Measurements from ENCODE around the gene RAMAC. TPM values are rescaled to one million over a fixed set of nuclear protein-coding genes. Genes with fewer than 3 reads are reported as not detected.
"Not testable (repeated sequence)": the region's sequence is repeated elsewhere in the genome, so short reads cannot be mapped to it uniquely, and the experiment has no call there.

Gene RAMAC
- total RNA-seq, 1 donor from 2014 or later = 23.6 TPM

DNA sequence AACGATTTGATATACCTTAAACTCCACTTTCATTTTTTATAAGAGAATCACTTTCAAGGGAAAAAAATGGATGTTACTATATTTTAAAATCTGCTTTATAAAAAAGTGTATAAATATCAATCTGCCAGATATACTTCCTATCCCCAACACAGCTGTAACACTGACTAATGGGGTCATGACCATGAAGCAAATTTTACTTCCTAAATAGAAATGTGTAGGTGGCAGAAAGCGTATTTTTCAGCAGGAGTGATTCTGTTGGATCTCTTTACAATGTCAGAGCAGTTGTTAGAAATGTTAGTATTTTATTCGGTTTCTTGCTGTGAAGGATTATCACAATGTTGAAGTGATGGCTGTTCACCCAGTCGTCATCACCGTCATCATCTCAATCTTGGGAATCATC lies 30.9 kb downstream of the RAMAC start:
- Mint-ChIP-seq H3K36me3 (ENCODE audit: low read depth, unreplicated experiment) (no peaks in the 10 kb centered on the region), H3K9me3 (ENCODE audit: unreplicated experiment) (no peaks in the 10 kb centered on the region), H3K27me3 (ENCODE audit: unreplicated experiment) (peaks cover 6% of the 10 kb centered on the region), H3K4me1 (ENCODE audit: unreplicated experiment) (peaks cover 21% of the 10 kb centered on the region), H3K4me3 (ENCODE audit: unreplicated experiment) (no peak overlapping the region), H3K27ac (ENCODE audit: unreplicated experiment) (no peak overlapping the region)
- DNase-seq (ENCODE audit: low spot score) = no peak
- TF ChIP-seq, protein P1, sequence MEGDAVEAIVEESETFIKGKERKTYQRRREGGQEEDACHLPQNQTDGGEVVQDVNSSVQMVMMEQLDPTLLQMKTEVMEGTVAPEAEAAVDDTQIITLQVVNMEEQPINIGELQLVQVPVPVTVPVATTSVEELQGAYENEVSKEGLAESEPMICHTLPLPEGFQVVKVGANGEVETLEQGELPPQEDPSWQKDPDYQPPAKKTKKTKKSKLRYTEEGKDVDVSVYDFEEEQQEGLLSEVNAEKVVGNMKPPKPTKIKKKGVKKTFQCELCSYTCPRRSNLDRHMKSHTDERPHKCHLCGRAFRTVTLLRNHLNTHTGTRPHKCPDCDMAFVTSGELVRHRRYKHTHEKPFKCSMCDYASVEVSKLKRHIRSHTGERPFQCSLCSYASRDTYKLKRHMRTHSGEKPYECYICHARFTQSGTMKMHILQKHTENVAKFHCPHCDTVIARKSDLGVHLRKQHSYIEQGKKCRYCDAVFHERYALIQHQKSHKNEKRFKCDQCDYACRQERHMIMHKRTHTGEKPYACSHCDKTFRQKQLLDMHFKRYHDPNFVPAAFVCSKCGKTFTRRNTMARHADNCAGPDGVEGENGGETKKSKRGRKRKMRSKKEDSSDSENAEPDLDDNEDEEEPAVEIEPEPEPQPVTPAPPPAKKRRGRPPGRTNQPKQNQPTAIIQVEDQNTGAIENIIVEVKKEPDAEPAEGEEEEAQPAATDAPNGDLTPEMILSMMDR (IDR thresholded peaks at IDR 0.05; ENCODE audit: unreplicated experiment) = no peak

DNA sequence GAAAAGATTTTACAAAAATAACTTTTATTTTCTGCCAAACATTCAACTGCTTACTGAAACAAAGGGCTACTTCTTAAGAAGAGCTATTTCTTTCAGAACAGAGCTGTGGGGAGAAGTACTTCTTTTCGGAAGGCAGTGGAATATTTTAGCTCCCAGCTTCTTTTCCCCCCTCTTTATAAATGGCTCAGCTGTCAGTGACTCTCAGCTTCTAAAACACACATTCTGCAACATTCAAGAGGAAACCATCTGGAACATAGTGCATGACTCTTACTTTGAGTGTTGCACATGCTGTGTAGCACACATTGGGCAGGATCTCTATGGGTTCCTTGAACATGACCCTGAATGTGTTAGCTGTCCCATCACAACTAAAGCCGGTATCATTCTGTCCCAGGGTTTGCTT lies 32.4 kb downstream of the RAMAC start:
- no peak overlapping the region for H3K27ac Mint-ChIP-seq (ENCODE audit: unreplicated experiment)

DNA sequence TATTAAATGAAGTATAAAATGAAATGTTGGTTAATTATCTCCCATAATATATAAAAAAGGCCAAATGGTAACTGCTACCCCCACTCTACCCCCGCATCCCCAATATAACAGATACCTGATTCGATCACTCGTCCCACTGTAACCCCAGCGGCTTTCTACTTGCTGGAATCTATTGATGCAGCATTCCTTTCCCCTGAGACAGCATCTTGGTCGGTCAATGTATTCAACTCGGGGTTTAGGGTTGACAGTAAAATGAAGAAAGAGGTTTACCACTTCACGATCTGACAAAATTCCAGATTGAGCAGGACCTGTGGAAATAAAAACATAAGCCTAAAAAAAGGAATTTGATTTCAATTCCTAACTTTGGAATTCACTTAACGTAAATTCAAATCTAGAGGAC lies 44.0 kb downstream of the RAMAC start:
- Mint-ChIP-seq H3K4me1 (ENCODE audit: unreplicated experiment) (no peaks in the 10 kb centered on the region), H3K27ac (ENCODE audit: unreplicated experiment) (no peak overlapping the region), H3K9me3 (ENCODE audit: unreplicated experiment) (no peaks in the 10 kb centered on the region), H3K4me3 (ENCODE audit: unreplicated experiment) (no peak overlapping the region), H3K36me3 (ENCODE audit: low read depth, unreplicated experiment) (peaks cover 22% of the 10 kb centered on the region), H3K27me3 (ENCODE audit: unreplicated experiment) (no peaks in the 10 kb centered on the region)
- TF ChIP-seq, protein P1 (IDR thresholded peaks at IDR 0.05; ENCODE audit: unreplicated experiment) = no peak
- DNase-seq (ENCODE audit: low spot score) = no peak

More for the DNA sequence above, 32.4 kb downstream of the RAMAC start:
- Mint-ChIP-seq H3K4me1 (ENCODE audit: unreplicated experiment) (peaks cover 10% of the 10 kb centered on the region), H3K27me3 (ENCODE audit: unreplicated experiment) (no peaks in the 10 kb centered on the region), H3K9me3 (ENCODE audit: unreplicated experiment) (no peaks in the 10 kb centered on the region), H3K36me3 (ENCODE audit: low read depth, unreplicated experiment) (no peaks in the 10 kb centered on the region), H3K4me3 (ENCODE audit: unreplicated experiment) (no peak overlapping the region)
- no peak for DNase-seq (ENCODE audit: low spot score)
- TF ChIP-seq, protein P1 (IDR thresholded peaks at IDR 0.05; ENCODE audit: unreplicated experiment) = no peak

DNA sequence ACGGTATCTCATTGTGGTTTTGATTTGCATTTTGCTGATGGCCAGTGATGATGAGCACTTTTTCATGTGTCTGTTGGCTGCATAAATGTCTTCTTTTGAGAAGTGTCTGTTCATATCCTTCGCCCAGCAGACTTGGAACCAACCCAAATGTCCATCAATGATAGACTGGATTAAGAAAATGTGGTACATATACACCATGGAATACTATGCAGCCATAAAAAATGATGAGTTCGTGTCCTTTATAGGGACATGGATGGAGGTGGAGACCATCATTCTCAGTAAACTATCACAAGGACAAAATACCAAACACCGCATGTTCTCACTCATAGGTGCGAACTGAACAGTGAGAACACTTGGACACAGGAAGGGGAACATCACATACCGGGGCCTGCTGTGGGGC lies 45.2 kb downstream of the RAMAC start:
- H3K4me1 Mint-ChIP-seq (ENCODE audit: unreplicated experiment); DNase-seq (ENCODE audit: low spot score); H3K27ac Mint-ChIP-seq (ENCODE audit: unreplicated experiment); H3K27me3 Mint-ChIP-seq (ENCODE audit: unreplicated experiment); H3K4me3 Mint-ChIP-seq (ENCODE audit: unreplicated experiment); H3K9me3 Mint-ChIP-seq (ENCODE audit: unreplicated experiment): not testable (repeated sequence)
- peaks cover 22% of the 10 kb centered on the region for H3K36me3 Mint-ChIP-seq (ENCODE audit: low read depth, unreplicated experiment)

DNA sequence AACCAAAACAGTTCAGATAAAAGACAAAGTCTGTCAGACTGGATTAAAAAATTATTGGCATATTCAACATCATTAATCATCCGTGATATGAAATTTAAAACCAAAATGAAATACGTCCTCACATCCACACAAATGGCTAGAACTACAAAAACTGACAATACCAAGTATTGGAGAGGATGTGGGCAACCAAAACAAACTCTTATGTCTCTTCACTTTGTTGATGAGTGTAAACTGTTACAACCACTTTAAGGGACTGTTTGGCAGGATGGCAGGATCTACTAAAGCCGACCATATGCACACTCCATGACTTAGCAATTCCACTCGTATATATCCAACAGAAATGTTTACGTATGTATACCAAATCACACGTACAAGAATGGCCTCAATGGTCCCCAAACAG lies 50.2 kb downstream of the RAMAC start:
- no peak overlapping the region for H3K4me3 Mint-ChIP-seq (ENCODE audit: unreplicated experiment)
- H3K9me3 Mint-ChIP-seq (ENCODE audit: unreplicated experiment) = no peaks in the 10 kb centered on the region

More for the DNA sequence above, 50.2 kb downstream of the RAMAC start:
- peaks cover 4% of the 10 kb centered on the region for H3K27me3 Mint-ChIP-seq (ENCODE audit: unreplicated experiment)
- no peaks in the 10 kb centered on the region for H3K4me1 Mint-ChIP-seq (ENCODE audit: unreplicated experiment)
- H3K27ac Mint-ChIP-seq (ENCODE audit: unreplicated experiment) = no peak overlapping the region
- TF ChIP-seq, protein P1 (IDR thresholded peaks at IDR 0.05; ENCODE audit: unreplicated experiment) = no peak
- peaks cover 30% of the 10 kb centered on the region for H3K36me3 Mint-ChIP-seq (ENCODE audit: low read depth, unreplicated experiment)
- no peak for DNase-seq (ENCODE audit: low spot score)
